Lower leg skin (tissue), 4 donors: ENCODE results near the gene ACTR2. TPM values are rescaled to one million over a fixed set of nuclear protein-coding genes. Genes with fewer than 3 reads are reported as not detected.

Source experiments
- DNase-seq, 2 donors: peaks; one replicate each; pipeline ENCODE4 v3.0.0-alpha.2; 2019; ENCODE audit warnings: low spot score in 2 of 2
- H3K4me3 ChIP-seq: fragments of 200-600 bp; sonication (generic); 2 replicates; pipeline ENCODE4 v1.5.1; 2017; ENCODE audit warnings: mild to moderate bottlenecking, low read depth; ENCODE audit not compliant: poor library complexity, severe bottlenecking
- POLR2A ChIP-seq, 2 donors: fragments of 450-650 bp; IDR thresholded peaks; one replicate each; pipeline ENCODE4 v1.6.1; 2016 to 2017; ENCODE audit warnings: antibody characterized with exemption in 2 of 2, mild to moderate bottlenecking in 1 of 2, moderate library complexity in 1 of 2
- WGBS, 2 donors: methylation state at CpG; one replicate each; pipeline ENCODE4 v1.1.5; 2018; 5-methylcytosine and 5-hydroxymethylcytosine counted together
- intact Hi-C: fragments of 100-400 bp; cut with DNase I; formaldehyde crosslinking; loops from one replicate; pipeline ENCODE4 v1.15.0; 2023; ENCODE audit warnings: low total_unique reads
- total RNA-seq, 4 donors: library from RNA; depleted of rRNA; stranded (reverse); fragments of >200 nt; gene quantifications; one replicate each; pipeline ENCODE4 v1.1.0, GENCODE V29; 2016
- TF ChIP-seq, protein P1 (sequence below), 3 donors: fragments of 450-650 bp; IDR thresholded peaks; one replicate each; pipeline ENCODE4 v1.5.1; 2016; ENCODE audit warnings: antibody characterized with exemption in 3 of 3, mild to moderate bottlenecking in 3 of 3, moderate library complexity in 2 of 3

The ACTR2 gene
- total RNA-seq, 4 donors from 2014 or later: 44.1 to 58.7 (median 50.9) TPM

DNA sequence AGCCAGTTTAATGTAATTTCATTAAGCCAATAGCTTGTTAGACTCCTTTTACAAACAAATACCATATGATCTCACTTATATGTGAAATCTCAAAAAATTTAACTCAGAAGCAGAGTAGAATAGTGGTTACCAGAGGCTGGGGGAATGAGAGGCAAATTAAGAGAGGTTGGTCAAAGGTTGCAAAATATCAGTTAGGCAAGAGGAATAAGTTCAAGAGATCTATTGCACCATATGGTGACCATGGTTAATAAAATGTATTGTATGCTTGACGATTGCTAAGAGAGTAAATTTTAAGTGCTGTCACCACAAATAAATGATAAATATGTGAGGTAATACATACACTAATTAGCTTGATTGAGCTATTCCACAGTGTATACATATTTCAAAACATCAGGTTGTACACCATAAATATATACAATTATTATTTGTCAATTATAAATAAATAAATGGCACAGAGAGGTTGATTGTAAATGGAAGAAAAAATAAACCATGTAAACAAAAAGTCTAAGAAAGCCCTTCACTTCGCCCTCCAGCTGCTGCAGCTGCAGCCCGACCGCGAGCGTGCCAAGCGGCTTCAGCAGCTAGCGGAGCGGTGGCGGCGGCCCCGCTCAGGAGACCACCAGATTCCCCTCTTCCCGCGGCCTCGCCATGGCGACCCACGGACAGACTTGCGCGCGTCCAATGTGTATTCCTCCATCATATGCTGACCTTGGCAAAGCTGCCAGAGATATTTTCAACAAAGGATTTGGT, 23.0 kb upstream of the ACTR2 start:
- TF ChIP-seq, protein P1, sequence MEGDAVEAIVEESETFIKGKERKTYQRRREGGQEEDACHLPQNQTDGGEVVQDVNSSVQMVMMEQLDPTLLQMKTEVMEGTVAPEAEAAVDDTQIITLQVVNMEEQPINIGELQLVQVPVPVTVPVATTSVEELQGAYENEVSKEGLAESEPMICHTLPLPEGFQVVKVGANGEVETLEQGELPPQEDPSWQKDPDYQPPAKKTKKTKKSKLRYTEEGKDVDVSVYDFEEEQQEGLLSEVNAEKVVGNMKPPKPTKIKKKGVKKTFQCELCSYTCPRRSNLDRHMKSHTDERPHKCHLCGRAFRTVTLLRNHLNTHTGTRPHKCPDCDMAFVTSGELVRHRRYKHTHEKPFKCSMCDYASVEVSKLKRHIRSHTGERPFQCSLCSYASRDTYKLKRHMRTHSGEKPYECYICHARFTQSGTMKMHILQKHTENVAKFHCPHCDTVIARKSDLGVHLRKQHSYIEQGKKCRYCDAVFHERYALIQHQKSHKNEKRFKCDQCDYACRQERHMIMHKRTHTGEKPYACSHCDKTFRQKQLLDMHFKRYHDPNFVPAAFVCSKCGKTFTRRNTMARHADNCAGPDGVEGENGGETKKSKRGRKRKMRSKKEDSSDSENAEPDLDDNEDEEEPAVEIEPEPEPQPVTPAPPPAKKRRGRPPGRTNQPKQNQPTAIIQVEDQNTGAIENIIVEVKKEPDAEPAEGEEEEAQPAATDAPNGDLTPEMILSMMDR (IDR thresholded peaks at IDR 0.05): no peak
- no peak for TF ChIP-seq POLR2A (IDR thresholded peaks at IDR 0.05)
- intact Hi-C loops: no loop called here
- WGBS, 2 donors: 92 to 95% methylated on average over 20 of the region's 20 CpGs
- no peak for DNase-seq
- no peak overlapping the region for H3K4me3 ChIP-seq

DNA sequence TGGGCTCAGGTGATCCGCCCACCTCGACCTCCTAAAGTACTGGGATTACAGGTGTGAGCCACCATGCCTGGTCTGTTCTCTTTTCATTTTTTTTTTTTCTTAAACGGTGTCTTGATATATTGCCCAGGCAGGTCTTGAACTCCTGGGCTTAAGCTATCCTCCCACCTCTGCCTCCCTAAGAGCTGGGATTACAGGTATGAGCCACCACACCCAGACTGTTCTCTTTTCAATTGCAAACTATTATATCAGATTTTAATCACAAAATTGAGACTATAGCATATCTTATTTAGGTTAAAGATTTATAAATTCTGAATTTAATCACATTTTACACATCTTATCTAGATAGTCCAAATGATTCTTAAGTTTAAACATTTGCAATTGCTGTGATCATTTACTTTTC, 15.5 kb upstream of the ACTR2 start:
- H3K4me3 ChIP-seq: no peak overlapping the region
- no peak for DNase-seq
- WGBS, 2 donors: 87 to 90% methylated on average over 3 of the region's 3 CpGs
- no peak for TF ChIP-seq POLR2A (IDR thresholded peaks at IDR 0.05)
- intact Hi-C loops: no loop called here

DNA sequence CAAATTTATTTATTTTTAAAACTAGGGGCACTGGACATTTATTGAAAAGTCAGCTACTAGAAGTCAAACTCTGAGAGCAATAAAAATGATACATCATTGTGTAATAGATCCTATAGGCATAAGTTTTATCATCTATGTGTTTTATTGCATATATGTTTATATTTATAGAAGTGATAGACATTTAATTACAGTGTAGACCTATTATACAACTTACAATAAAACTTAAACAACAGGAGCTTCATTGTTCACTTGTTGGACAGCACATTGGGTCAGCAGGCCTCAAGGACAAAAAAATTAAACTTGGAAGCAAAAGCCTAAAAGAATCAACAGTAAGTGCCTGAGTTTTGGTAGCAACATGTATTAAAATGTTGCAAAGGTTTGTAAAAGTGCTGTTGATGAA, 15.0 kb upstream of the ACTR2 start:
- TF ChIP-seq, protein P1 (IDR thresholded peaks at IDR 0.05): no peak
- TF ChIP-seq POLR2A (IDR thresholded peaks at IDR 0.05): no peak
- intact Hi-C loops: no loop called here
- no peak overlapping the region for H3K4me3 ChIP-seq
- no peak for DNase-seq

DNA sequence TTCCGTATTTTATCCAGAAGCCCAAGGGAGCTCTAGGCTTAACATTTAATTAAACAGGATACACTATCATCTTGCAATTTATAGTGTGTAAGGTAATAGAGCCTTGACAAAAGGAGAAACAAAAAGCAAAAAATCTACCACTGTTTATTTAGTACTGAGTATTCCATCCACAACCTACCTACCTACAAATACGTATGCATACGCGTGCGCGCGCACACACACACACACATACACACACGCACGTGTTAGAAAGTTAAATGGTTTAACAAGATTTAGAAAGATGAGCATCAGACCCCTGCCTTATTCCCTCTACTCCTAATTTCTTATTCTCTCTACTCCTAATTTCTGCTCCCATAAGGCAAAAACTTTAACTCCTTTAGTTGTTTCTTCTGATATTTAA, 14.6 kb upstream of the ACTR2 start:
- intact Hi-C loops: no loop called here
- TF ChIP-seq POLR2A (IDR thresholded peaks at IDR 0.05): no peak
- TF ChIP-seq, protein P1 (IDR thresholded peaks at IDR 0.05): no peak
- DNase-seq: no peak
- no peak overlapping the region for H3K4me3 ChIP-seq
- 93 to 98% methylated on average over 9 of the region's 9 CpGs for WGBS, 2 donors

DNA sequence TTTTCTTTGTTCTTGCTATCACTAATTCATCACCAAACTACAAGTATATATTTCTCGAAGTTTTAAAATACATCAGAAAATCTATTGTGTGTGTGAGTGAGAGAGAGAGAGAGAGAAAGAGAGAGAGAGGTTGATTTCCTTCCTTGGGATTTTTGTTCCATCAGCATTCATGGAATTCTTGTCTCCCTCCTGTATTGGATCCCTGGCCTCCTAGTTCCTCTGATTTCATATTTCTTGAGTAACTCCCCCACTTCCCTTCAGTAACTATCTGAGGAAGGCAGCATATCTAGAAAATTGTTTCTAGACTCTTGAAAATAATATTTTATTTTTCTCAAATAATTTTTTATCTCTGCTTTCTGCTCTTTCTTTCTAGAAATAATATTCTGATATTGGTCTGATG, 13.3 kb upstream of the ACTR2 start:
- 95 to 97% methylated on average over 1 of the region's 1 CpG for WGBS, 2 donors
- H3K4me3 ChIP-seq: no peak overlapping the region
- TF ChIP-seq POLR2A (IDR thresholded peaks at IDR 0.05): no peak
- TF ChIP-seq, protein P1 (IDR thresholded peaks at IDR 0.05): no peak
- DNase-seq: no peak
- intact Hi-C loops: no loop called here

DNA sequence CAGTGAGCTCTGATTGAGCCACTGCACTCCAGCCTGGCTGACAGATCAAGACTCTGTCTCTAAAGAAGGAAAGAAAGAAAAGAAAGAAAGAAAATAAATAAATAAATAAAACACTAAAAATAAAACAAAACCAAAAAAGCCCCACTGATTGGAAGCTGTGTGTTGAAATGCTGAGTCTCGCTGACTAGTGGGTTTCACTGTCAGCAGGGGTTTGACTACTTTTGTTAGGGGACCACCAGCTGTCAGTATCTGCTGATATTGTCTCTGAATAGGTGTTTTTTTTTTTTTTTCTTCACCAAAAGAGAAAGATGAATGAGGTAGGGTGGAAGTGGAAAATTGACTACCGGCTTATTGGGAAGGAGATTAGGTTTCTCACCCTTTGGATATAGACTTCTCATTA, 12.8 kb upstream of the ACTR2 start:
- TF ChIP-seq POLR2A (IDR thresholded peaks at IDR 0.05): no peak
- TF ChIP-seq, protein P1 (IDR thresholded peaks at IDR 0.05): no peak
- no peak overlapping the region for H3K4me3 ChIP-seq
- intact Hi-C loops: no loop called here
- 92 to 96% methylated on average over 2 of the region's 2 CpGs for WGBS, 2 donors
- no peak for DNase-seq
